ENCODE measurements around the gene TOX2. TPM values are rescaled to one million over a fixed set of nuclear protein-coding genes. Genes with fewer than 3 reads are reported as not detected.

The TOX2 gene
- total RNA-seq, 1 experiment from 2014 or later, result 85.4 TPM

- H3K4me1 ChIP-seq (ENCODE audit: control insufficient read depth, insufficient read depth, low read length), result peaks cover 75% of the 10 kb centered on the region
- H3K4me3 ChIP-seq (ENCODE audit: low read depth in 2 of 2, low read length in 2 of 2), result no peak overlapping the region
- no peaks in the 10 kb centered on the region for H3K9me3 ChIP-seq (ENCODE audit: control insufficient read depth, insufficient read depth, low read depth, low read length)
- CTCF ChIA-PET, result interaction anchor here (0.5 kb wide), 1 partner anchor 37 kb away, joined by 3 read pairs; no protein-coding TSS in a partner anchor
- peak overlapping the region; percentile 91 for H3K27ac ChIP-seq (ENCODE audit: low read length)
- ATAC-seq, result 0 out of 2 replicates have a peak, but pooled peaks have one; percentile 2
- H3K27me3 ChIP-seq (ENCODE audit: control insufficient read depth, insufficient read depth, low read length), result no peaks in the 10 kb centered on the region
- DNase-seq (ENCODE audit: low read depth, low spot score), result no peak
- TF ChIP-seq TCF7L2 (IDR thresholded peaks at IDR 0.05; ENCODE audit: low read depth, low read length) (no peak), SIN3A (IDR thresholded peaks at IDR 0.05; ENCODE audit: borderline replicate concordance, insufficient read depth, low read depth, low read length) (no peak), REST (IDR thresholded peaks at IDR 0.05; ENCODE audit: insufficient read depth in 1 of 2, low read depth in 2 of 2, low read length in 1 of 2) (no peak), POLR2AphosphoS5 (IDR thresholded peaks at IDR 0.05; ENCODE audit: low read depth, low read length) (no peak)
- TF ChIP-seq, protein P1, sequence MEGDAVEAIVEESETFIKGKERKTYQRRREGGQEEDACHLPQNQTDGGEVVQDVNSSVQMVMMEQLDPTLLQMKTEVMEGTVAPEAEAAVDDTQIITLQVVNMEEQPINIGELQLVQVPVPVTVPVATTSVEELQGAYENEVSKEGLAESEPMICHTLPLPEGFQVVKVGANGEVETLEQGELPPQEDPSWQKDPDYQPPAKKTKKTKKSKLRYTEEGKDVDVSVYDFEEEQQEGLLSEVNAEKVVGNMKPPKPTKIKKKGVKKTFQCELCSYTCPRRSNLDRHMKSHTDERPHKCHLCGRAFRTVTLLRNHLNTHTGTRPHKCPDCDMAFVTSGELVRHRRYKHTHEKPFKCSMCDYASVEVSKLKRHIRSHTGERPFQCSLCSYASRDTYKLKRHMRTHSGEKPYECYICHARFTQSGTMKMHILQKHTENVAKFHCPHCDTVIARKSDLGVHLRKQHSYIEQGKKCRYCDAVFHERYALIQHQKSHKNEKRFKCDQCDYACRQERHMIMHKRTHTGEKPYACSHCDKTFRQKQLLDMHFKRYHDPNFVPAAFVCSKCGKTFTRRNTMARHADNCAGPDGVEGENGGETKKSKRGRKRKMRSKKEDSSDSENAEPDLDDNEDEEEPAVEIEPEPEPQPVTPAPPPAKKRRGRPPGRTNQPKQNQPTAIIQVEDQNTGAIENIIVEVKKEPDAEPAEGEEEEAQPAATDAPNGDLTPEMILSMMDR (IDR thresholded peaks at IDR 0.05), result no peak
- in situ Hi-C loops (cut with HindIII; ENCODE audit: low pct_unique_long_range_greater_than_20kb, low sequenced_read_pairs), result no loop called here
- intact Hi-C loops (cut with micrococcal nuclease; ENCODE audit: unreplicated experiment), result no loop called here
- H3K36me3 ChIP-seq (ENCODE audit: control insufficient read depth, insufficient read depth, low read length), result no peaks in the 10 kb centered on the region
- POLR2A ChIA-PET, result interaction anchor here (0.5 kb wide), 1 partner anchor 40 kb away, joined by 5 read pairs; no protein-coding TSS in a partner anchor
- no TSS peak for BruUV-seq (replicated peaks)
Observed at GRCh38 chr20:43953919-43954592, 39.4 kb downstream of the TOX2 start.

GRCh38 chr20:43954704-43955061 is 40.0 kb downstream of the TOX2 start:
- H3K36me3 ChIP-seq (ENCODE audit: control insufficient read depth, insufficient read depth, low read length), result no peaks in the 10 kb centered on the region
- CTCF ChIA-PET, result no interaction called here
- H3K27me3 ChIP-seq (ENCODE audit: control insufficient read depth, insufficient read depth, low read length), result no peaks in the 10 kb centered on the region
- DNase-seq (ENCODE audit: low read depth, low spot score) (no peak), ATAC-seq (0 out of 2 replicates have a peak, but pooled peaks have one; percentile 4)
- no peak overlapping the region; a peak in 1 of 4 replicates for H3K4me3 ChIP-seq (ENCODE audit: low read depth in 2 of 2, low read length in 2 of 2)
- POLR2A ChIA-PET, result interaction anchor here (0.5 kb wide), 1 partner anchor 41 kb away, joined by 5 read pairs; no protein-coding TSS in a partner anchor
- in situ Hi-C loops (cut with HindIII; ENCODE audit: low pct_unique_long_range_greater_than_20kb, low sequenced_read_pairs) (no loop called here), intact Hi-C loops (cut with micrococcal nuclease; ENCODE audit: unreplicated experiment) (no loop called here)
- TF ChIP-seq POLR2AphosphoS5 (IDR thresholded peaks at IDR 0.05; ENCODE audit: low read depth, low read length) (no peak), TCF7L2 (IDR thresholded peaks at IDR 0.05; ENCODE audit: low read depth, low read length) (no peak), REST (IDR thresholded peaks at IDR 0.05; ENCODE audit: insufficient read depth in 1 of 2, low read depth in 2 of 2, low read length in 1 of 2) (no peak), SIN3A (IDR thresholded peaks at IDR 0.05; ENCODE audit: borderline replicate concordance, insufficient read depth, low read depth, low read length) (no peak)
- TF ChIP-seq, protein P1 (IDR thresholded peaks at IDR 0.05), result no peak
- peaks cover 77% of the 10 kb centered on the region for H3K4me1 ChIP-seq (ENCODE audit: control insufficient read depth, insufficient read depth, low read length)
- H3K9me3 ChIP-seq (ENCODE audit: control insufficient read depth, insufficient read depth, low read depth, low read length), result no peaks in the 10 kb centered on the region
- no TSS peak for BruUV-seq (replicated peaks)
- H3K27ac ChIP-seq (ENCODE audit: low read length), result peak overlapping the region; percentile 91

All from Panc1 (cell line).